Measurements from ENCODE around the gene DLGAP1. TPM values are rescaled to one million over a fixed set of nuclear protein-coding genes. Genes with fewer than 3 reads are reported as not detected.
A peak's percentile ranks its signal among the peaks of the same experiment; 100 is the strongest.

The DLGAP1 gene
- total and polyA plus RNA-seq, 2 of the 13 experiments (the other 11 are each of a cell fraction or from before 2014, with no cell fraction given), result 0.01 TPM; not detected in 1

- TF ChIP-seq CHD2 (IDR thresholded peaks at IDR 0.05; ENCODE audit: low read depth, low read length) (no peak), ATF5 (CRISPR knock-in tag; IDR thresholded peaks at IDR 0.05; ENCODE audit: low read depth) (no peak), RXRA (CRISPR knock-in tag; IDR thresholded peaks at IDR 0.05) (peak; percentile 60; the same call in 1 of the 2 replicates), ZNF318 (CRISPR knock-in tag; IDR thresholded peaks at IDR 0.05) (no peak), ZNF546 (CRISPR knock-in tag; conservative IDR thresholded peaks at IDR 0.05) (no peak), BCLAF1 (IDR thresholded peaks at IDR 0.05) (no peak), ZBTB38 (CRISPR knock-in tag; IDR thresholded peaks at IDR 0.05) (no peak), TRIM24 (CRISPR knock-in tag; IDR thresholded peaks at IDR 0.05) (no peak), ZNF331 (CRISPR knock-in tag; IDR thresholded peaks at IDR 0.05) (no peak), RAD21 (CRISPR knock-in tag; IDR thresholded peaks at IDR 0.05) (peak; percentile 19; the same call in 1 of the 2 replicates), ARNT2 (CRISPR knock-in tag; IDR thresholded peaks at IDR 0.05; ENCODE audit: low read depth) (no peak), KLF13 (CRISPR knock-in tag; IDR thresholded peaks at IDR 0.05) (no peak), NR3C1 (CRISPR knock-in tag; IDR thresholded peaks at IDR 0.05) (no peak), ZNF432 (CRISPR knock-in tag; IDR thresholded peaks at IDR 0.05; ENCODE audit: borderline replicate concordance) (no peak), ATM (IDR thresholded peaks at IDR 0.05; ENCODE audit: borderline replicate concordance) (no peak), MXI1 (IDR thresholded peaks at IDR 0.05; ENCODE audit: borderline replicate concordance, low read depth, low read length) (peak; percentile 66; the same call in 1 of the 3 replicates)
These were observed 802.5 kb downstream of the DLGAP1 start (continued) for GRCh38 chr18:3652380-3653262.

All from HepG2 (cell line).